ENCODE measurements around the gene SHE. TPM values are rescaled to one million over a fixed set of nuclear protein-coding genes. Genes with fewer than 3 reads are reported as not detected.

SHE gene
- total and polyA plus RNA-seq, 2 donors (not counting 1 experiment from before 2014, with no cell fraction given) = not detected

DNA sequence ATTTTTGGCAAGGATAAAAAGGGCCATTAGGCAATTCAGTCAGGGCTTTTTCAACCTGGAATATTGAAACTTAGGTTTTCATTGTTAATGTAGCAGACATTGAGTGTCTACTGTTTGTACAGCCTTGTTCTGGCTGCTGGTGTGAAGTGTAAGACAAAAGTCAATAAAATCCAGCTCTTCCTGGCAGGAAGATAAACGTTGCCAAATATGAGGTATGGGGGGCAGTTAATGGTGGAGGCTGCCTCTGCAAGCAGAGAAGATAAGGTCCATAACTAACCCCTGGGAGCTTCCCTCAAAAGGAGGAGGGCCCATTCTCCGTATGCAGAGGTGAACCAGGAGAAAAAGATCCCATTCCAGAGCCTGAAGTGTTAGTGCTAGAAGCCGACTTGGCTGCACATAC is 19.5 kb upstream of the SHE start:
- H3K36me3 ChIP-seq (ENCODE audit: control insufficient read depth, insufficient read depth, low read length) = no peaks in the 10 kb centered on the region
- H3K4me2 ChIP-seq (ENCODE audit: extremely low read depth, insufficient read depth, low read length) = no peak overlapping the region
- H4K20me1 ChIP-seq (ENCODE audit: control insufficient read depth, extremely low read depth, insufficient read depth, low read length) = no peaks in the 10 kb centered on the region
- no peaks in the 10 kb centered on the region for H3K79me2 ChIP-seq (ENCODE audit: control insufficient read depth, insufficient read depth, low read length)
- H3K27me3 ChIP-seq (ENCODE audit: control insufficient read depth, insufficient read depth, low read length) = peaks cover 22% of the 10 kb centered on the region
- no peak for DNase-seq (ENCODE audit: low read depth in 2 of 2)
- no peaks in the 10 kb centered on the region for H3K4me1 ChIP-seq (ENCODE audit: control insufficient read depth, extremely low read depth, insufficient read depth, low read length)
- no peak overlapping the region for H2AFZ ChIP-seq (ENCODE audit: low read length)
- H3K9ac ChIP-seq (ENCODE audit: insufficient read depth, low read length) = no peak overlapping the region
- no peaks in the 10 kb centered on the region for H3K9me3 ChIP-seq (ENCODE audit: control insufficient read depth, insufficient read depth, low read depth, low read length)
- no peak for TF ChIP-seq EZH2 (IDR thresholded peaks at IDR 0.05; ENCODE audit: low read length, missing control alignments)
- TF ChIP-seq, protein P1, sequence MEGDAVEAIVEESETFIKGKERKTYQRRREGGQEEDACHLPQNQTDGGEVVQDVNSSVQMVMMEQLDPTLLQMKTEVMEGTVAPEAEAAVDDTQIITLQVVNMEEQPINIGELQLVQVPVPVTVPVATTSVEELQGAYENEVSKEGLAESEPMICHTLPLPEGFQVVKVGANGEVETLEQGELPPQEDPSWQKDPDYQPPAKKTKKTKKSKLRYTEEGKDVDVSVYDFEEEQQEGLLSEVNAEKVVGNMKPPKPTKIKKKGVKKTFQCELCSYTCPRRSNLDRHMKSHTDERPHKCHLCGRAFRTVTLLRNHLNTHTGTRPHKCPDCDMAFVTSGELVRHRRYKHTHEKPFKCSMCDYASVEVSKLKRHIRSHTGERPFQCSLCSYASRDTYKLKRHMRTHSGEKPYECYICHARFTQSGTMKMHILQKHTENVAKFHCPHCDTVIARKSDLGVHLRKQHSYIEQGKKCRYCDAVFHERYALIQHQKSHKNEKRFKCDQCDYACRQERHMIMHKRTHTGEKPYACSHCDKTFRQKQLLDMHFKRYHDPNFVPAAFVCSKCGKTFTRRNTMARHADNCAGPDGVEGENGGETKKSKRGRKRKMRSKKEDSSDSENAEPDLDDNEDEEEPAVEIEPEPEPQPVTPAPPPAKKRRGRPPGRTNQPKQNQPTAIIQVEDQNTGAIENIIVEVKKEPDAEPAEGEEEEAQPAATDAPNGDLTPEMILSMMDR (conservative IDR thresholded peaks at IDR 0.05 in 1 of 2, IDR thresholded peaks at IDR 0.05 in 1 of 2; ENCODE audit: low read depth in 1 of 2, low read length in 2 of 2) = no peak
- H3K27ac ChIP-seq (ENCODE audit: insufficient read depth, low read length) = no peak overlapping the region
- no peak overlapping the region for H3K4me3 ChIP-seq (replicated peaks in 1 of 4; ENCODE audit: control extremely low read depth in 1 of 4, insufficient read depth in 1 of 4, low read depth in 3 of 4, low read length in 4 of 4)

DNA sequence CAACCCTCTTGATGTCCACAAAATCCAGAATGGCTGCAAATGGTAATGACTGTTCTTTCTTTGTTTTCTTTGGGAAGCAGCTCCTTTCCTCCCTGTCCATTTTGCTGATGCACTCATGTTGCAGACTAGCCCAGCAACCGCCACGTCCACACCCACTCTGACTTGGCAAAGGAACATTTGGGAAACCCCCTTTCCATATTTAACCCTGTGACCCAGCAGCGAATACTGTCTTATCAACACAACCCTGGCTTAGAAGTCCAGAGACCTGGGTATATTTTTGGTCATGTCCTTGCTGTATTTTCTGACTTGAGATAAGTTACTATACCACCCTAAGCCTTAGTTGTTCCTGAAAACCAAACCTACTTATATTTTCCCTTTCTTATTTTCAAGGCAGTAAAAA is 18.1 kb upstream of the SHE start:
- peak in 1 of 2 donors; percentile 5 for DNase-seq (ENCODE audit: low read depth in 2 of 2)
- no peaks in the 10 kb centered on the region for H3K9me3 ChIP-seq (ENCODE audit: control insufficient read depth, insufficient read depth, low read depth, low read length)
- no peaks in the 10 kb centered on the region for H3K36me3 ChIP-seq (ENCODE audit: control insufficient read depth, insufficient read depth, low read length)
- peaks cover 22% of the 10 kb centered on the region for H3K27me3 ChIP-seq (ENCODE audit: control insufficient read depth, insufficient read depth, low read length)
- no peak overlapping the region for H3K4me3 ChIP-seq (replicated peaks in 1 of 4; ENCODE audit: control extremely low read depth in 1 of 4, insufficient read depth in 1 of 4, low read depth in 3 of 4, low read length in 4 of 4)
- H3K27ac ChIP-seq (ENCODE audit: insufficient read depth, low read length) = no peak overlapping the region
- no peak for TF ChIP-seq EZH2 (IDR thresholded peaks at IDR 0.05; ENCODE audit: low read length, missing control alignments)
- TF ChIP-seq, protein P1 (conservative IDR thresholded peaks at IDR 0.05 in 1 of 2, IDR thresholded peaks at IDR 0.05 in 1 of 2; ENCODE audit: low read depth in 1 of 2, low read length in 2 of 2) = no peak
- H3K79me2 ChIP-seq (ENCODE audit: control insufficient read depth, insufficient read depth, low read length) = no peaks in the 10 kb centered on the region
- H3K9ac ChIP-seq (ENCODE audit: insufficient read depth, low read length) = no peak overlapping the region
- no peaks in the 10 kb centered on the region for H3K4me1 ChIP-seq (ENCODE audit: control insufficient read depth, extremely low read depth, insufficient read depth, low read length)
- H4K20me1 ChIP-seq (ENCODE audit: control insufficient read depth, extremely low read depth, insufficient read depth, low read length) = no peaks in the 10 kb centered on the region
- no peak overlapping the region for H3K4me2 ChIP-seq (ENCODE audit: extremely low read depth, insufficient read depth, low read length)
- H2AFZ ChIP-seq (ENCODE audit: low read length) = no peak overlapping the region

- no peaks in the 10 kb centered on the region for H3K36me3 ChIP-seq (ENCODE audit: control insufficient read depth, insufficient read depth, low read length)
- H3K27ac ChIP-seq (ENCODE audit: insufficient read depth, low read length) = no peak overlapping the region
- no peaks in the 10 kb centered on the region for H4K20me1 ChIP-seq (ENCODE audit: control insufficient read depth, extremely low read depth, insufficient read depth, low read length)
- TF ChIP-seq, protein P1 (conservative IDR thresholded peaks at IDR 0.05 in 1 of 2, IDR thresholded peaks at IDR 0.05 in 1 of 2; ENCODE audit: low read depth in 1 of 2, low read length in 2 of 2) = no peak
- TF ChIP-seq EZH2 (IDR thresholded peaks at IDR 0.05; ENCODE audit: low read length, missing control alignments) = no peak
- H3K27me3 ChIP-seq (ENCODE audit: control insufficient read depth, insufficient read depth, low read length) = peaks cover 20% of the 10 kb centered on the region
- no peak overlapping the region for H3K9ac ChIP-seq (ENCODE audit: insufficient read depth, low read length)
- H3K9me3 ChIP-seq (ENCODE audit: control insufficient read depth, insufficient read depth, low read depth, low read length) = no peaks in the 10 kb centered on the region
- H3K4me3 ChIP-seq (replicated peaks in 1 of 4; ENCODE audit: control extremely low read depth in 1 of 4, insufficient read depth in 1 of 4, low read depth in 3 of 4, low read length in 4 of 4) = no peak overlapping the region
- no peaks in the 10 kb centered on the region for H3K79me2 ChIP-seq (ENCODE audit: control insufficient read depth, insufficient read depth, low read length)
- H3K4me1 ChIP-seq (ENCODE audit: control insufficient read depth, extremely low read depth, insufficient read depth, low read length) = no peaks in the 10 kb centered on the region
- H3K4me2 ChIP-seq (ENCODE audit: extremely low read depth, insufficient read depth, low read length) = no peak overlapping the region
- H2AFZ ChIP-seq (ENCODE audit: low read length) = no peak overlapping the region
- no peak for DNase-seq (ENCODE audit: low read depth in 2 of 2)
These were observed 17.4 kb upstream of the SHE start for GRCh38 chr1:154519591-154519991.

All from fibroblast of lung (primary cell).